ENCODE results near the gene PEX11A. TPM values are rescaled to one million over a fixed set of nuclear protein-coding genes. Genes with fewer than 3 reads are reported as not detected.

PEX11A gene
- total RNA-seq, 1 donor from 2014 or later, result 1.1 TPM

- TF ChIP-seq CTCF (IDR thresholded peaks at IDR 0.05; ENCODE audit: partially characterized antibody, unreplicated experiment), result no peak
- no peaks in the 10 kb centered on the region for H3K27me3 Mint-ChIP-seq (ENCODE audit: unreplicated experiment)
- no peaks in the 10 kb centered on the region for H3K36me3 Mint-ChIP-seq (ENCODE audit: unreplicated experiment)
- no peak overlapping the region for H3K27ac Mint-ChIP-seq (ENCODE audit: unreplicated experiment)
- no peaks in the 10 kb centered on the region for H3K9me3 Mint-ChIP-seq (ENCODE audit: unreplicated experiment)
- H3K4me3 Mint-ChIP-seq (ENCODE audit: unreplicated experiment), result no peak overlapping the region
- DNase-seq, result no peak
- no peaks in the 10 kb centered on the region for H3K4me1 Mint-ChIP-seq (ENCODE audit: low read depth, unreplicated experiment)
These were observed 10.2 kb downstream of the PEX11A start for GRCh38 chr15:89680282-89680873.

- Mint-ChIP-seq H3K9me3 (ENCODE audit: unreplicated experiment) (no peaks in the 10 kb centered on the region), H3K27me3 (ENCODE audit: unreplicated experiment) (peaks cover 2% of the 10 kb centered on the region), H3K27ac (ENCODE audit: unreplicated experiment) (no peak within 1 kb of the TSS), H3K4me1 (ENCODE audit: low read depth, unreplicated experiment) (no peaks in the 10 kb centered on the region), H3K4me3 (ENCODE audit: unreplicated experiment) (no peak within 1 kb of the TSS), H3K36me3 (ENCODE audit: unreplicated experiment) (no peaks in the 10 kb centered on the region)
- no peak for TF ChIP-seq CTCF (IDR thresholded peaks at IDR 0.05; ENCODE audit: partially characterized antibody, unreplicated experiment)
- no peak for DNase-seq
These were observed 11.3 kb downstream of the PEX11A start, which contains the start of gene PLIN1 for GRCh38 chr15:89679212-89679611. Gene PLIN1 (minus strand): TSS chr15:89679367. CDS start chr15:89677489, 1,878 bp downstream.

- no peak for TF ChIP-seq CTCF (IDR thresholded peaks at IDR 0.05; ENCODE audit: partially characterized antibody, unreplicated experiment)
- DNase-seq, result no peak
- peaks cover 4% of the 10 kb centered on the region for H3K4me1 Mint-ChIP-seq (ENCODE audit: low read depth, unreplicated experiment)
- H3K36me3 Mint-ChIP-seq (ENCODE audit: unreplicated experiment), result no peaks in the 10 kb centered on the region
- peaks cover 6% of the 10 kb centered on the region for H3K27me3 Mint-ChIP-seq (ENCODE audit: unreplicated experiment)
- H3K9me3 Mint-ChIP-seq (ENCODE audit: unreplicated experiment), result peaks cover 3% of the 10 kb centered on the region
- no peak overlapping the region for H3K27ac Mint-ChIP-seq (ENCODE audit: unreplicated experiment)
- H3K4me3 Mint-ChIP-seq (ENCODE audit: unreplicated experiment), result no peak overlapping the region
These were observed 13.2 kb downstream of the PEX11A start for GRCh38 chr15:89677381-89677780.

GRCh38 chr15:89675606-89676005, 14.9 kb downstream of the PEX11A start:
- Mint-ChIP-seq H3K27me3 (ENCODE audit: unreplicated experiment) (peaks cover 6% of the 10 kb centered on the region), H3K27ac (ENCODE audit: unreplicated experiment) (no peak overlapping the region), H3K9me3 (ENCODE audit: unreplicated experiment) (peaks cover 3% of the 10 kb centered on the region), H3K36me3 (ENCODE audit: unreplicated experiment) (no peaks in the 10 kb centered on the region), H3K4me3 (ENCODE audit: unreplicated experiment) (no peak overlapping the region), H3K4me1 (ENCODE audit: low read depth, unreplicated experiment) (peaks cover 4% of the 10 kb centered on the region)
- TF ChIP-seq CTCF (IDR thresholded peaks at IDR 0.05; ENCODE audit: partially characterized antibody, unreplicated experiment), result no peak
- DNase-seq, result no peak

GRCh38 chr15:89674526-89674925, 16.0 kb downstream of the PEX11A start:
- H3K27me3 Mint-ChIP-seq (ENCODE audit: unreplicated experiment), result peaks cover 6% of the 10 kb centered on the region
- peaks cover 3% of the 10 kb centered on the region for H3K9me3 Mint-ChIP-seq (ENCODE audit: unreplicated experiment)
- no peak overlapping the region for H3K4me3 Mint-ChIP-seq (ENCODE audit: unreplicated experiment)
- peaks cover 4% of the 10 kb centered on the region for H3K4me1 Mint-ChIP-seq (ENCODE audit: low read depth, unreplicated experiment)
- H3K36me3 Mint-ChIP-seq (ENCODE audit: unreplicated experiment), result no peaks in the 10 kb centered on the region
- TF ChIP-seq CTCF (IDR thresholded peaks at IDR 0.05; ENCODE audit: partially characterized antibody, unreplicated experiment), result no peak
- no peak overlapping the region for H3K27ac Mint-ChIP-seq (ENCODE audit: unreplicated experiment)
- DNase-seq, result no peak

All from glutamatergic neuron (in vitro differentiated cells).